Hematopoietic multipotent progenitor cell treated with erythropoietin and hydrocortisone succinate and interleukin-3 and kit ligand, for 15 days (in vitro differentiated cells): Measurements from ENCODE around the gene UBR2.

ENCODE experiments used
- DNase-seq: peaks from one replicate; pipeline ENCODE4 v3.0.0-alpha.2; 2015; ENCODE audit warnings: low spot score

Gene UBR2

DNA sequence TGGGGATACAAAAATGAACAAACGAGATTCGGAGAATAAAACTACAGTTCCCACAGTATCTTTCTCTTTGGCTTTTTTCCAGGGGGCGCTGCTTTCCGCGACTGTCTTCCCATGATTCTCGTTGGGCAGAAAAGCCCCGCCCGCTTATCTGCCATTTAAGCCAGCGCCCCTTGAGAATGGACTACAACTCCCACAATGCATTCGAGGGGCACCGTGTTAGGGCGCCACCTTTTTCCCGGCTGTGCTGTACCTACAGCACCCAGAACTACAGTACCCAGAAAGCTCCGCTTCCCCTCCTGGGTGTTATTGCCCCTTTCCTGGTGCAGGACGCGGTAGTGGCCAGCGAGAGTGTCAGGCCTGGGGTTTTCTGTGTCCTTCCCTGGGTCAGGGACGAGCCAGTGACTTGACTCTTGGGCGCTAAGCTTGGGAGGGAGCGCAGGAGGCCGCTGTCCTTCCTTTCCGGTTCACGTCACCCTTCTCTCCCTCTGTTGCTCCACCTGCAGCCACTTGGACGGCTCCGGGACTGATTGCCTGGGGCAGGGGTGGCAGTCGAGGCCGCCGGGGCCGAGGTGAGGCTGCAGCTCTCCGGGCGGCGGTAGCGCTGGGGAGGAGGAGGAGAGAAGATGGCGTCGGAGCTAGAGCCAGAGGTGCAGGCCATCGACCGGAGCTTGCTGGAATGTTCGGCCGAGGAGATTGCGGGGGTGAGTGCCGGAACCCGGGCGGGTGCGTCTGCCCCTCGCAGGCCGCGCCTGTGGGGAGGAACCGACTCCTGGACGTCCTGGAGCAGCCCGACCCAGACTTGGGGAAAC is at the start of gene UBR2:
Gene UBR2, plus strand, starts transcription at position 333 of the 809 bp plus-strand sequence. Its CDS starts 291 bp downstream, at position 624.
- DNase-seq = peak; percentile 100

GRCh38 chr6:42514745-42515144 is 49.1 kb upstream of the UBR2 start:
- DNase-seq = no peak

DNA sequence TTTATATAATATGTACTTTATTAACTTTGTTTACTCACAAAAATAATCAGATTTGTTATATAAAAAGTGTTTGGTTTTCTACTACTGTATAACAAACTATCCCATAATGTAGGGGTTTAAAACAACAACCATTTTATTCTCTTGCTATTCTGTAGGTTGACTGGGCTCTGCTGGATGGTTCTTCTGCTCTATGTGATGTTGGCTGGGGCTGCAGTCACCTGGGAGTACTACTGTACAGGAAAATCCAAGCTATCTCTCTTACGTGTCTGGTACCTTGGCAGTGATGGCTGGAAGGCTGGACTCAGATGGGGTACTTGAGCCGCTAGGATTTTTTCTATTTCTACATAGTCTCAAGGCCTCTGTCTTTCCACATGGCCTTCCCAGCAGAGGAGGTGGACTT is 44.0 kb upstream of the UBR2 start:
- no peak for DNase-seq

DNA sequence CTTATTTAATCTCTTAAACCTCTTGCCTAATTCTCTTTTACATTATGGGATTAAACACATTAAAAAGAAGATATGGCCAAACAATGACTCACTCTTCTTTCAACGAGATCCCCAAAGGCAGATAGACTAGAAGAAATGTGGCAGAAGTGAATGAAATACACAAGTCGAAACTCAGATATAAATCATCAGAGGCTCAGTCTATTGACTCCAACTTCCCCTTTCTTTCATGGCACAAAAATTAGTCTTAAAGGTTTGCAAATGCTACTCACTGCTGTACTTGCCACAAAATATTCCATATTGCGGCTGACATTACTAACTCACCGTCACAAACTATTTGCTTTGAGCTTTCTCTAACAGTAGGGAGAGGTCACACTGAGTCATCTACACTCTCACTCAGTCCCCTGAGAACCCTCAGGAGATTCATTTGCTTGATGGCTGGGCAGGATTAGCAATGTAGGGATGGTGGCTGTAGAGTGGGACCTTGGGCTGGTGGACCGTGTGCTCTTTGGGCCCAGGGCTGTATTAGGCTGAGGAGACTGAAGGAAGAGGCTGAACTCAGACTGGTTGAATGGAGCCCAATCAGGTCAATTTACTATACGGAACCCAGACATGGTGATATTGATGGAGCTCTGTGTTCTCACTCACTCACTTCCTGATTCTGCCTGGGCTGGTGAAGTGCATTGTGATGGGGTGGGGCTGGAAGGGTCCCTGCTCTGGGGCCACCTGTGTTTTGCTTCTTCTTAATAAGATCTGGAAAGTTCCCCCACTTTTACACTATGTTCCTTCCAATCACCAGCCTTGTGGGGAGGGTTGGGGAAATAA is 42.8 kb upstream of the UBR2 start:
- DNase-seq = no peak

GRCh38 chr6:42522036-42522435 is 41.8 kb upstream of the UBR2 start:
- no peak for DNase-seq

DNA sequence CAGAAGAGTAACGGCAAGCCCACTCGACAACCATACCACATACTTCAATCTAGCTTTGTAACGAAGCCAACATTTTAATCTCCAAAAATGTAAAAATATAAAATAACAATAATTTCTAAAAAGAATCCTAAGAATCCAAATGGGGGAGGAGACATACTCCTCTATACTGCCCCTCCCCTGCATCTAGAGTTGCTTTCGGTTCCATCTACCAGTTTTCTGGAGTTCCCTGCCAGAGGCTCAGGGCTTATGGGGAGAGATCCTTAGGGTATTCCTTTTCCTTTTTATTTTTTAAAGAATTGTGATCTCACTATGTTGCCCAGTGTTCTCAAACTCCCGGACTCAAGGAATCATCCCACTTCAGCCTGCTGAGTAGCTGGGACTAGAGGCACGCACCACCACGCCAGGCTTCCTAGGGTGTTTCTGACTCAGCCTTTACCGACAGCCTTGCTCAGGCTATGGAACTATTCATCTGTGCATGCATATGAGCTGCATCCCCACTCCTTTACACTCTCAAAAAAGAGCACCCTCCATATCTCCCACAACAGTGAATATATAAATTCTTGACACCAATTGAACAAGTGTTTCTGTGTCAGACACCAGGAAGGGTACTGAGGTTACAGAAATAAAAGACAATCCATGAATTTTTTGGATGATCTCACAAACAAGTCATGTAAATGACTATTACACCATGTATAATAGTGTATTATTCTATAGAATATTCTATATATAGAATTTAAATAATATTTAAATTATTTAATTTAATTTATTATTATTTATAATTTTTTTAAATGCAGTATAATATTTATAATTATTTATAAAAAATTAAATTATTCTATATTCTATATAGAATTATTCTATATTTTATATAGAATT is 40.7 kb upstream of the UBR2 start:
- DNase-seq = no peak

- no peak for DNase-seq
Measured at GRCh38 chr6:42525206-42525605, 38.6 kb upstream of the UBR2 start.

GRCh38 chr6:42526616-42527015 is 37.2 kb upstream of the UBR2 start:
- no peak for DNase-seq

GRCh38 chr6:42527204-42527603 is 36.6 kb upstream of the UBR2 start:
- DNase-seq = no peak

GRCh38 chr6:42530296-42530695 is 33.5 kb upstream of the UBR2 start:
- no peak for DNase-seq

DNA sequence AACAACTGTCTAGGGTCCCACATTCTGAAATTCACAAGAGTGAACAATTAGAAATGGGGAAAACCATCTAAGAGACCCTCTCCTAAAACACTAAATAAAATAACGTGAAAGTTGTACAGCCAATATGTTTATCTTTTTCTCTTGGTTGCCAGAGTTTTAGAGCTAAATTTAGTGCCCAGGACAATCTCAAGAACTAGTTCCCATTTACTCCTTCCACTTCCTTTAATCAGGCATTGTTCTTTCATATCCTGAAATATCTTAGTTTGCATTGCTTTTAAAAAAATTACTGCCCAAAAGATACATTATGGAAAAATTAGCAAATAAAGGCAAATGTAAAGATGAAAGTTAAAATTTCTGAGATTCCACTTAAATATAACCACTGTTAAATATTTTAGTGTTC is 33.1 kb upstream of the UBR2 start:
- no peak for DNase-seq

- peak; percentile 63 for DNase-seq
Measured at GRCh38 chr6:42532038-42532669, 31.7 kb upstream of the UBR2 start.

- no peak for DNase-seq
Measured at GRCh38 chr6:42533794-42534193, 30.0 kb upstream of the UBR2 start.

DNA sequence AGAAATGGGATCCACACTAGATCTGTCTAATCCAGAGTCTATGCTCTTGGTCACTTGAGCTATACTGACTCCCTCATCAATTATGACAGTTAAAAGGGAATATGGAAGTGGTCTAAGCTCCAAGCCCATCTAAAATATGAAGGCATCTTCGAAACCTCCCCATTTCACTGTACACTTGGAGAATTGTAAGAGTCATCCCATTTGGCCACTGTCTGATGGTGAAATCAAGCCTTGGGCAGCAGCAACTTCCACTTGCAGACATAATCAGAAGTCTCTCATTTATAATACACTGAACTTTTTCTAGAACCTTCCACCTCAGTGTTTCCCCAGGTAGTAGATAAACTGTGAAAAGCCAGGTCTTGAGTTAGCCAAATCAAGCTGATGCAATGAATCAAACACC is 26.3 kb upstream of the UBR2 start:
- no peak for DNase-seq

- DNase-seq = no peak
Measured at GRCh38 chr6:42539135-42539534, 24.7 kb upstream of the UBR2 start.

GRCh38 chr6:42545226-42545773 is 18.5 kb upstream of the UBR2 start:
- DNase-seq = no peak

DNA sequence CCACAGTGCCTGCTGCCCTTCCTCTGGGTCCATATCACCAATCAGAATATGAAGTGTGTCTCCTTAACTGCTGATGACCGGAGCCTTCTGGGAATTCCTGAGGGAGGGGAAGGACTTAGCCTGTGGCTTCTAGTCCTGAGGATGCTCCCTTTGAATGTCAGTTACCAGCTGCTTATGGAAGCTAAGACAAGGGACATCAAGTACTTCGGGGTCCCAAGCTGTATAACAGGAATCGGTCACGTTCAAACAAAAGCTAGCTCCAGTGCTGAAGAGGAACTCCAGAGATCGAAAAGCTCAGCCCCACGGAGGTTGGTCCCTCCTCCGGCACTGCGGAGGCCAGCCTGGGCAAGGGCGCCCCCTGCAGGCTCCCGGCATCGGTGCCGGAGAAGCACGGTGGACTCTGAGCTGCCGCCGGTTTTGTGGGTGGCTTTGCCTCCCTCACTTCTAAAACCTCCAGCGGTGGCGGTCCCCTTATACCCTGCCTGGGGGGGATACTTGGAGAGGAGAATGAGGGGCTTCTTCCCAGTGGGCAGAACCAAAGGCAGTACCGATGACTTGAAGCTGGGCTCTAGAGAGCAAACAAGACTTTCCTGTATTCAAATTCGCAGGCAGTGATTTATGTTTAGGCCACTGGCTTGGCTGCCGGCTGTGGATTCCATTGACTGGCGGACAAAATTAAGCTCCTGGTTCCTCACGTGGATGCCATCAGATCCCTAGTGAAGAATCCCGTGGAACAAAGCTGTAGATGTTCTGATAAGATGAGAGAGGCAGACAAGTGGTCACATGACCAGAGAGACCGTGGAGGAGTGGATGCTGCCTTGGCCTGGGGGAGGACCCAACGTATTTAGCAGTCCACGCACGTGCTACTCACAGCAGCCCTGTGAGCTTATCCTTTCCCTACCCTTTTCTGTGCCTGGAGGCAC is 16.2 kb upstream of the UBR2 start:
- peak; percentile 71 for DNase-seq

DNA sequence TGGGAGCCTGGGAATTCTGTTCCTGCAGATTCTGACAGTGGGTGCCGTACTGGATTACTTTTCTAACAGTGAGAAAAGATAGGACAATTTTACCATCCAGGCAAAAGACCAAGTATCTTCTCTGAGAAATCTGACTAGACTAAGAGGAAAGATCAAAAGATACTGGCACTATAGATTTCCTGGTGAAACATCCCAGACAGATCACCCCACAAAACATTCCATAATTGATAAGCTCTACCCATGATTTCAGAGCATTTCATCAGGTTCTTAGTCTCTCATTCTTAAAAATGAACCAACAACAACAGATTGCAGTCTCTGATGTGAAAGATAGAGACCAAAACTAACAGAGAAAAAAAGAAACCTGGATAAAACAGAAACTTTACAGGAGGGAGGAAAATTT is 13.6 kb upstream of the UBR2 start:
- DNase-seq = no peak

GRCh38 chr6:42551217-42551616 is 12.6 kb upstream of the UBR2 start:
- DNase-seq = no peak

DNA sequence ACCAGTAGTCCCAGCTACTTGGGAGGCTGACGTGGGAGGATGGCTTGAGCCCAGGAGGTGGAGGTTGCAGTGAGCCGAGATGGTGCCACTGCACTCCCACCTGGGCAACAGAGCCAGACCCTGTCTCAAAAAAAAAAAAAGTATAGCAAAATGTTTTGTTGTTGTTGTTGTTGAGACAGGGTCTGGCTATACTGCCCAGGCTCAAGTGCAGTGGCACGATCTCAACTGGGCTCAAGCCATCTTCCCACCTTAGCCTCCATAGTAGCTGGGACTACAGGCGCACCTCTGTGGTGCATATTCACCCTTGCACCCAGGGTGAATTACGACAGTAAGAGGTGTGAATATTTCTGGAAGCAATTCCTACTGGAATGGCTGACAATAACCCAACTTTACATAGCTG is 11.4 kb upstream of the UBR2 start:
- no peak for DNase-seq
